M059J (cell line): ENCODE measurements around the gene ALOXE3. TPM values are rescaled to one million over a fixed set of nuclear protein-coding genes. Genes with fewer than 3 reads are reported as not detected.
"Not testable (repeated sequence)": the region's sequence is repeated elsewhere in the genome, so short reads cannot be mapped to it uniquely, and the experiment has no call there.

Source experiments
- DNase-seq: peaks from one replicate; pipeline ENCODE4 v3.0.0-alpha.2; 2012; ENCODE audit warnings: low read depth
- total RNA-seq: library from RNA; depleted of rRNA; stranded (reverse); fragments of >200 nt; shearing (Covaris generic); gene quantifications from 2 replicates; pipeline ENCODE4 v1.2.3, GENCODE V29; 2014

The ALOXE3 gene
- total RNA-seq, 1 experiment from 2014 or later: 0.44 TPM

- no peak for DNase-seq
These were observed 21.8 kb downstream of the ALOXE3 start for GRCh38 chr17:8096541-8096940.

DNA sequence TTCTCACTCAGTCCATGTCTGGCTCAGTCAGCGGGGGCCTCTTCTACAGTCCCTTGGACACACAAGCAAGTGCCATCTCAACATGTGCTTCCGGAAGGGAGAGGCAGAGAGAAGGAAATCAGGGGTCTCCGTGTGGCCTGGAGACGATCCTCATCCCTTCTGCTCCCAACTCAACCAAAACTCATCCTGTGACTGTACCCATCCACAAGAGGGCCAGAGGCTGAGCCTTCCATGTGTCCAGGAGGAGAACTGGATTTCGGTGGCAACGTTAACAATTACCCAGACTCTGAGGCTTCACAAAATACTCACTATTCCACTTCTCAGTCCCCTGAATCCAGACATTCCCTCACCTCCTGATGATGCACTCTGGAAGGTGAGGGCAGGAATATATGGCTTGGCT, 23.0 kb downstream of the ALOXE3 start:
- DNase-seq: no peak

GRCh38 chr17:8091033-8091687, 27.2 kb downstream of the ALOXE3 start:
- no peak for DNase-seq

- DNase-seq: no peak
These were observed 28.6 kb downstream of the ALOXE3 start for GRCh38 chr17:8089728-8090127.

DNA sequence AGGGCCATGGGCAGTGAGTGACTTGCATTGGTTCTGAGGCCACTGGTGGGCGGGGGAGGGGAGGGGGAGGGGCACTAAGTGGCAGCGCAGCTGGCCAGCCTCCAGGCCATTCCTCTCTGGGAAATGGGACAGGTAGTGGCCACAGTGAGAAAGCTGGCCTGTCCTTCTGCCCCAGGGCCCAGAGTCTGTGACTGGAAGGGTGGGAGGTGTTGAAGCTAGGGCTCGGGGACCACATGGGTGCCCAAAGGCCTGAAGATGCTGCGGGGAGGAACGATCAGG, 30.4 kb downstream of the ALOXE3 start:
- no peak for DNase-seq

DNA sequence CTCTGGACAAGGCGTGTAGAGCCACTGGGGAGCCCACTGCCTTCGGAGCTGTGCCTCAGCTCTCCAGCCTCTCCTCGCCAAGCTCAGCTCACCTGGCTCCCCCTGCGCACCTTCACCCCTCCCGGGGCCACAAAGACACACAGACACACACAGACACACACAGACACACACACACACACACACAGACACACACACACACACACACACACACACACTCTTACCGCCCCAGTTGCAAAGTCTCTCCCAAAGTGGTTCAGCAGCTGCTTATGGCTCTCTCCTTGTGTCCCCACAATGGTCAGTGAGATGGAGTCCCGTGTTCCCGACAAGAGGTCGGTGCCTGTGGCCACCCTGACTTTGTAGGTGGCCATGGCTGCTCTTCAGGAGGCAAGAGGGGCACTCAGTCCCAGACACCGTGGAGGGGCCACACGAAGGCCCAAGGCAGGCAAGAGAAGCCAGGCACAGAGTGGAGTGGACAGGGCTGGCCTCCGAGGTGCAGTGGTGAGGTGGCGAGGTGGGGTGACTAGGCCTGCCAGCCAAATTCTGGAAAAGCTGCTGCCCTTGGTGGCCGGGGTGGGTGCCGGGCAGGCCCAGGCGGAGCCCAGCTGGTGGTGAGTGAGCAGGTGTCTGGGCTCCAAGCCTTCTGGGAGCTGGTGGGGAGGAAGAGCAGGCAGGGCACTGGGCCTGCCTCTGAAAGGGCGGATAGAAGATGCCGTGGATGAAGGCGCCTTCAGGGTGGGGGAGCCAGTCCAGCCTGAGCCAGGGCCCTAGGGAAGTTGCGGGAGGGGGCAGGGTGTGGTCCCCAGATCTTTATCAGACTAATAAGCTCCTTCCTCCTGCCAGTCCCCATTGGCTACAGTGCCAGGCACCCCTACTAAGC, 31.0 kb downstream of the ALOXE3 start, which contains the start of gene ALOX12B:
ALOX12B (minus strand) TSS at position 642 of the 877 bp plus-strand sequence; CDS start at position 368, 274 bp downstream.
- DNase-seq: no peak

DNA sequence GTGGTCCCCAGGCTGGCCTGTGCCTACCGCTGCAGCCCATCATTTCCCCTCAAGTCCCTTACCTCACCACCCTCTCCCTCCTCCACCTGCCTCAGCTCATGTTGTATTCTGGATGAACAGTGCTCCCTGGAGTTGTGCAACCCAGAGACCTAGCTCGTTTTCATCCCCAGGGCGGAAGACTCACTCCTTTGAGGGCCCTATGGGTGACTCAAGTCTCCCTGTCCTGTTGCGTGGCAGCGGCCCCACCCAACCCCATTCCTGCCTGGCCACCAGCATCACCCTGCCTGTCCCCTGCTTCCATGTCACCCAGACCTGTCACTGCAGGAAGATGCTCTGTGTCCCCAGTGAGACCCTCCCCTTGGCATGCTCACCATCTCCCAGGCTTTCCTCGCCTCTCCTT, 34.1 kb downstream of the ALOXE3 start:
- no peak for DNase-seq

DNA sequence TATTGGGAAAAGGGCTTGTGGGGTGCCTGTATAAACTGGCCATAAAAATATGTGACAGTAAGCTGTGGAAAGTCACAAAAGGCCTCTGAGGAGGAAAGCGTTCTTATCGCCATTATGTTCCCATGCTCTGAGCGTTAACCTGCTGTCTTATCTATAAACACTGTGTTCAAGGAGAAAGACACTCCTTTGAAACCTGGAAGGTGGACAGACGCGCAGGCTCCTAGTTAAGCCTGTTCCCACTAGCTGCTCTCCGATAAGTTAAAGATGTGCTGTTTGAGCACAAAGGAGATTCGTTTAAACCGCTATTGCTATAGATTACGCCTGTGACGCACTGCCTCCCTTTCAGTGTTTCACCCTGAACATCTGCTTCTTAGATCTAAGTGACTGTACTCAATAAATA, 36.0 kb downstream of the ALOXE3 start:
- DNase-seq: no peak

GRCh38 chr17:8081876-8082275, 36.4 kb downstream of the ALOXE3 start:
- DNase-seq: no peak

- no peak for DNase-seq
These were observed 37.5 kb downstream of the ALOXE3 start for GRCh38 chr17:8080799-8081219.

GRCh38 chr17:8080208-8080798, 38.0 kb downstream of the ALOXE3 start:
- DNase-seq: no peak

DNA sequence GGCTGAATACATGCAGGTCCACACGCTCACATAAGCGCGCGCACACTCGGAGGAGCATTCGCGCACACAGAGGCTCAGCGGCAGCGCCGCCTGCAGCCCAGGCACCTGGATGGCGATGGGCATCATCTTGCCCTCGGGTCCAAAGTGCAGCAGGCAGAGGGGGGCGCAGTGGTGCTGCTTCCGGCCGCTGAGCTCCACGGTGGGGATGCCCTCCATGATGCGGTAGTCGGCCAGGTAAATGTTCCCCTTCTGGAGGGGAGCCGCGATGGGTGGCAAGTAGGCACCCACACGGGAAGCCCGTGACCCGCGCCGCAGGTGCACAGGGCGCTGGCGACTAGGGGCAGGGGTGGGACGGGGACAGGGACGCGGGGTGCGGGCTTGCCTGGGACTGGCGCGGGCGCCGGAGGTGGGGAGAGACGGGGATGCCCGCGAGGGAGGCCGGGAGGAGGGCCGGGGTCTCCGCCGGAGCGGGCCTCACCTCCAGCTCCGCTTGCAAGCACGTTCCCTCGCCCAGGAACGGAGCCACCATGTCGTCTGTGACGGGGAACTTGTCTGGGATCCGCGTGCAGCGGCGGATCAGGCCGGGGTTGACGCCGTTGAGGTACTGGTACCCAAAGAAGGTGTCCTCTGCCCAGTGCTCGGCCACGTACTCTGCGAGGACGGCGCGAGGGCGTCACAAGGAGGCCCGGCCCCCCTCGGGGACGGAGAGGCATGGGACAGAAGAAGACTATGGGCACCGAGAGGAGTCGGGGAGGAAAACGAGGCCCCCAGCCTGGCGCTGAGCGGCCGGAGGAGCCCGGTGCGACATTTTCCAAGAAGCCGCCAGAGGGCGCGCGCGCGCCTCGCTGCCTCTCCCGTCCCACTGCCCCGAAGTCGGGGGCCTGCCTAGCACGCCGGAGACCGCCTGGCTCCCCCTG, 38.8 kb downstream of the ALOXE3 start:
- DNase-seq: peak; percentile 42

DNA sequence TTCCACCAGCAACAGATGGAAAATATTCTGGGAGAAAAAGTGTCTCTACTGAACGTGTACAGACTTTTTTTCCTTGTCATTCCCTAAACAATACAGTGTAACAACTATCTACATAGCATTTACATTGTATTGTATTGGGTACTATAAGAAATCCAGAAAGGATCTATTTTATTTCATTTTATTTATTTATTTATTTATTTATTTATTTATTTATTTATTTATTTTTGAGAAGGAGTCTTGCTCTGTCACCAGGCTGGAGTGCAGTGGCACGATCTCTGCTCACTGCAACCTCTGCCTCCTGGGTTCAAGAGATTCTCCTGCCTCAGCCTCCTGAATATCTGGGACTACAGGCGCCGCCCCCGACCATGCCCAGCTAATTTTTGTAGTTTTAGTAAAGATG, 40.4 kb downstream of the ALOXE3 start:
- not testable (repeated sequence) for DNase-seq

DNA sequence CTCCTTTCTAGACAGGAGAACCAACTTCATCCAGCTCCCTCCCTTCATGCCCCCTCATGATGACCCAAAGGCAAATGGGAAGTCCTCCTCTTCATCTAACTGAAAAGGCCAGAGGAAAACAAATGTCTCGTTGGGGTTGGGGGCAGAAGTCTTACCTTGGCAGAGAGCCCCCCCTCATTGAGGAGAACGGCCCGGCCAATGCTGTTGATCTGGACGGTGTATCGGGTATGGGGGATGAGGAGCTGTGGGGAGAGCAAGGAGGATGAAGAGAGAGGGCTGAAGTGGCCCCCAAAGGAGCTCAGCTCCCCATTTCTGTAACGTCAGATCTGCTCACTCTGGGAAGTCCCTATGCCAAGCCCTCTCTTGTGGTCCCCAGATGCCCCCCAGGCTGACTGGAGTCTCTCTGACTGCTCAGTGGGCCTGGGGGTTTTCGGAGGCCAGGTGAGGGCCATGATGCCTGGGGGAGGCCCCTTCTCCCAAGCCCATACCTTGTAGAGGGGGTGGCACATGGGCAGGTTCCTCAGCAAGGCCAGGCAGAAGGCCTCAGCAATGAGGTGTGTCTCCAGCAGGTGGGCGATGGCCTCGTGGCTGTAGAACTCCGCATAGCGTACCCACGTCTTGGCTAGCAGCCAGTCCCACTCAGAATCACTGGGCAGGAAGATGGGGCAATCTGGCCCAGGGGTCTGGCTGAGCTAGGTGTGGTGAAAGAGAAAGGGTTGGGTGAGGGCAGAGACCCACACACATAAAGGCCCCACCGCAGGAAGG, 41.6 kb downstream of the ALOXE3 start:
- no peak for DNase-seq

GRCh38 chr17:8075574-8076342, 42.6 kb downstream of the ALOXE3 start:
- no peak for DNase-seq

DNA sequence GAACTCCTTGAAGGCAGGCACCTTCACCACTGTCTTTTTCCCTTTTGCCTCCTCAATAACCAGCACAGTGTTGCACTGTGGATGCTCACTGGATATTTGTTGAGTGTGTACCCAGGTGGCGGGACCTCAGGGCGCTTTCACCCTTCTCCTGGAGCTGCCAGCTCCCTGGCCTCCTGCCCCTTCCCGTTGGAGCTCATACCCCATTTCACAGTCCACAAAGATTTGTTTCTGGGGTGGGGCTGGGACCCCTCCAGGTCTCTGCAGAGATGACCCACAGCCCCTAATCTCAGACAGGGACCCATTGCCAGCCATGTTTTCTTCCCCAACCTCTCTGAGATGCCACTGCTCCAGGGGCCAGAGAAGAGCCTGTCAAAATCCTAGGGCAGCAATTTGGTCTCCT, 43.2 kb downstream of the ALOXE3 start:
- DNase-seq: no peak

DNA sequence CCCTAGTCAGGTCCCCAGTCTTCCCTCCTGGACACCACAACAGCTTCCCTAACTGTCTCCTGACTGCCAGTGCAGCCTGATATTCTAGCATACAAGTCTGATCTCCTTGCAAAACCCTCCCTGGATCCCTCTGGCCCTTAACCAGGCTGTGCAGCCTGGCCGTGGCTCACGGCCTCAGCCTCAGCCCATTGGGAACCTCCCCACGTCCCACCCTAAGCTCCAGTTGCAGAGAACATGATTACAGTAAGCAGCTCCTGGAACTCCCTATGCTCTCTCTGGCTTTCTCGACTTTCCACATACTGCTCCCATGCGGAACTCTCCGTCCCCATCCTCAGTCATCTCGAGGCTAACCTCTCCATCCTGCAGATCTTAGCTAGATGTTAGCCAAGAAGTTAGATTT, 43.8 kb downstream of the ALOXE3 start:
- no peak for DNase-seq

GRCh38 chr17:8073627-8074484, 44.5 kb downstream of the ALOXE3 start:
- DNase-seq: peak; percentile 51

DNA sequence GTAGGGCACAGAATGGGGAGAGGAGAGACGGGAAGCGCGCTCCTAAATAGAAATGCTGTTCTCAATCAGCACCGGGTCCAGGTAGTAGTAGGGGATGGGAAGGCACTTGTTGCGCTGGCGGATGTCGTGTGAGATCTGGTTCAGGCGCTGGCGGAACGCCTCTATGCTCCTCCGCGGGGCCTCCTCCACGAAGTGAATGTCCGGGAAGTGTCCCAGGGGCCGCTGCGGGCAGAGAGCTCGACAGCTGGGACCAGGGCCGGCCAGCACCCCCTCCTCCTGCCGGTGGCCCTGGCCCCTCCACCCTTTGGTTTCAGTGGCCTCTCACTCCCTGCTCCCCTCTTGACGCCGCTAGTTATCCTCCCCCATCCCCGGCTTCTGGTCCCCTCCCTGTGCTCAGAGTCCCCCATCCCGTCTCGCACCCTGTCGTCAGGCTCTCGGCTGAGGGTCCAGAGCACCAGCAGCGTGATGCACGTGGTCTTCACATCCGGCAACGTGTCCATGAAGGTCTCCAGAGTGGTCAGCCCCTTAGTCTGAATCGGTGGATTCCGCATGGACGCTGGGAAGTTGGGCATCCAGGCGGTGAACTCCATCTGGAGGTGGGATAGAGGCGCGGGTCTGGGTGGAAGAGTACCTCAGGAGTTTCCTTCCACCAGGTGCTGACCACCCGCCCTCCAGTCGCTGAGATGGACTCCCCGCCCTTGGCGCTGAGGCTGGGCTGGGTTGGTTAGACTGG, 45.4 kb downstream of the ALOXE3 start:
- DNase-seq: no peak
